H7 (cell line): Measurements from ENCODE around the gene SCUBE3. TPM values are rescaled to one million over a fixed set of nuclear protein-coding genes. Genes with fewer than 3 reads are reported as not detected.

ENCODE experiments used
- DNase-seq: peaks from one replicate; pipeline ENCODE4 v3.0.0; 2012
- H3K27me3 ChIP-seq: 2 replicates; pipeline ENCODE4 v1.6.0; 2011; ENCODE audit warnings: mild to moderate bottlenecking, low read length; ENCODE audit not compliant: control insufficient read depth, insufficient read depth
- H3K36me3 ChIP-seq: replicated peaks from 2 replicates; pipeline ENCODE4 v1.5.1; 2011; ENCODE audit warnings: low read length; ENCODE audit not compliant: control insufficient read depth, insufficient read depth
- H3K4me3 ChIP-seq: 2 replicates; pipeline ENCODE4 v1.5.1; 2011; ENCODE audit warnings: low read depth, mild to moderate bottlenecking, control low read depth, low read length, moderate library complexity; ENCODE audit not compliant: insufficient read depth
- total RNA-seq: library from RNA; depleted of rRNA; stranded (reverse); fragments of >200 nt; shearing (Covaris generic); gene quantifications from 2 replicates; pipeline ENCODE4 v1.2.3, GENCODE V29; 2014

The SCUBE3 gene
- total RNA-seq, 1 experiment from 2014 or later: 0.45 TPM

DNA sequence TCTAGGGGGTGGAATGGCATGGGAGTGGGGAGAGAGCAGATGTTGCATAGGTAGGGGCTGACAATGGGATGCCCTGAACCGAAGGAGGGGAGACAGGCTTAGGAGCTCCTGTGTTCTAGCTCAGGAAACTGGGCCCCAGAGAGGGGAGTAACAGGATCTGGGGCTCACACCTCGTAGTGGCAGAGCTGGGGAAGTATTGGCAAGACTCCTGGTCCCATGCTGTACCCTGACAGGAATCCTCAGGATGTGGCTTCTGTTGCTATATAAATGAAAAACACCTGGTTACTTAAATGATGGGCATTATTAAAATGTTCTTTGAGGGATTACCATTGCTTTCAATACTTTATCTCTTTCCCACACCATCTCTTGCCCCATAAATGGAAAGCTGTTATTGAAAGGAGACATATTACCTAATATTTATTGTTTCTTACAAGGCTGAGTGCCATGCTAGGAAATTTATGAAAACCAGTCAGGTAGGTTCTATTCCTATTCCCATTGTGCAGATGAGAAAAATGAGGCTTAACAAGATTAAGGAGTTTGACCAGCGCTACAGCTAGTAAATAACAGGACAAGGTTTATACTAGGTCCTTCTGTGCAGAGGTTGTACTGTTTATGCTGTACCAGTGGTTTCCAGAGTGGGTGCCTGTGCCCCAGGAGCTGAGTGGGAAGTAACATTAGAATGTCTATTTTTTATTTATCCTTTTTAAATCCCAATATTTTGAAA lies 37.3 kb upstream of the SCUBE3 start:
- H3K4me3 ChIP-seq: no peak overlapping the region
- H3K27me3 ChIP-seq: no peaks in the 10 kb centered on the region; the same call in 1 of the 2 replicates
- no peak for DNase-seq
- no peaks in the 10 kb centered on the region for H3K36me3 ChIP-seq

DNA sequence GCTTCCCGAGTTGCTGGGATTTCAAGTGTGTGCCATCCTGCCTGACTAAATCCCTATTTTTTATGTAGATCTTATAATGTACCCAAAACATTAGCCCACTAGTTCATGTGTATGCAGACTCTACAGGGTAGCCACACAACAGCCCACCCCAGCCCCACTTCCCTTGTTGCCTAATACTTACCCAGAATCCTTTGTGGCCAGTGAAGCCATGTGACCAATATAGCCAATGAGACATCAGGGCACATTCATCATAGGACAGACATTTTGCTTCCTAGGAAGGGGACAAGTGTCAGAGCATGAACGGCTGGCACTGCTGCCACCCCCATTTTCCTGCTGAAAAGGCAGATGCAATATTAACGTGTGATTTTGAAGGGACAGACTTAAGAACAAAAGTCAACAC lies 36.6 kb upstream of the SCUBE3 start:
- no peak for DNase-seq
- Histone ChIP-seq H3K4me3 (no peak overlapping the region), H3K36me3 (no peaks in the 10 kb centered on the region), H3K27me3 (peaks cover 6% of the 10 kb centered on the region)

DNA sequence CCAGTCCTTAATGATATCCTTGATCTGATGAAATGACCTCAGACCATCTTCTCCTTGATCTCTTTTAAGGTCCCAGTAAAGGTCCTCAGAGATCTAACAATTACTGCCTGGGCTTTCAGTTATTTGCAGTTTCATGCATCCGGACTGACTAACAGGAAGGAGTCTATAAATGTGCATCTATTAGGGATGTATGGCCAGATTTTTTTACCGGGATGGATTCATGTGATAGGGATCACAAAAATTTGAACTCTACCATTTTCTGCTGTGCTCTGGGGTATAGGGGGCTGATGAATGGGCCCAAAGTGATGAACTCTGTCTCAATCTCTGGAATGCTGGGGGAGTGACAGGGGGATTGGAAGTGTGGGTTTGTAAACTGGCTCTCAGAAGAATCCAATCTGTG lies 36.2 kb upstream of the SCUBE3 start:
- no peak overlapping the region for H3K4me3 ChIP-seq
- no peak for DNase-seq
- peaks cover 8% of the 10 kb centered on the region for H3K27me3 ChIP-seq
- no peaks in the 10 kb centered on the region for H3K36me3 ChIP-seq

DNA sequence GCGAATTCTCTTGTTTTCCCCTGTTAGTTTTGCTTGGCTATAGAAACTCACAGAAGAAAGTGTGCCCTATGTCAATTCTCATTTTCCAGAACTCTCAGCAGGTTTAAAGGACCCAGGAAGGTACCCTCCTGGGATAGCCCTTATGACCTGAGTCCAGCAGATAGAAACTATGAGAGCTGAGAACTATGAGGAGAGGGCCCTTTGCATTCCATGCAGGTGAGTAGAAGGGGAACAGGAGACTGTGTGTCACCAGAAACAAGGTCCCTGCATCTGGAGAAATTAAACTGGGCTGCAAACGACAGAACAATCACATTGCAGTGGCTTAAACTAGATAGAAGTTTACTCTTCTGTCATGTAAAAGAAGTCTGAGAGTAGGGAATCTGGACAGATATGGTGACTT lies 35.7 kb upstream of the SCUBE3 start:
- Histone ChIP-seq H3K4me3 (no peak overlapping the region), H3K36me3 (no peaks in the 10 kb centered on the region), H3K27me3 (peaks cover 8% of the 10 kb centered on the region)
- DNase-seq: no peak

DNA sequence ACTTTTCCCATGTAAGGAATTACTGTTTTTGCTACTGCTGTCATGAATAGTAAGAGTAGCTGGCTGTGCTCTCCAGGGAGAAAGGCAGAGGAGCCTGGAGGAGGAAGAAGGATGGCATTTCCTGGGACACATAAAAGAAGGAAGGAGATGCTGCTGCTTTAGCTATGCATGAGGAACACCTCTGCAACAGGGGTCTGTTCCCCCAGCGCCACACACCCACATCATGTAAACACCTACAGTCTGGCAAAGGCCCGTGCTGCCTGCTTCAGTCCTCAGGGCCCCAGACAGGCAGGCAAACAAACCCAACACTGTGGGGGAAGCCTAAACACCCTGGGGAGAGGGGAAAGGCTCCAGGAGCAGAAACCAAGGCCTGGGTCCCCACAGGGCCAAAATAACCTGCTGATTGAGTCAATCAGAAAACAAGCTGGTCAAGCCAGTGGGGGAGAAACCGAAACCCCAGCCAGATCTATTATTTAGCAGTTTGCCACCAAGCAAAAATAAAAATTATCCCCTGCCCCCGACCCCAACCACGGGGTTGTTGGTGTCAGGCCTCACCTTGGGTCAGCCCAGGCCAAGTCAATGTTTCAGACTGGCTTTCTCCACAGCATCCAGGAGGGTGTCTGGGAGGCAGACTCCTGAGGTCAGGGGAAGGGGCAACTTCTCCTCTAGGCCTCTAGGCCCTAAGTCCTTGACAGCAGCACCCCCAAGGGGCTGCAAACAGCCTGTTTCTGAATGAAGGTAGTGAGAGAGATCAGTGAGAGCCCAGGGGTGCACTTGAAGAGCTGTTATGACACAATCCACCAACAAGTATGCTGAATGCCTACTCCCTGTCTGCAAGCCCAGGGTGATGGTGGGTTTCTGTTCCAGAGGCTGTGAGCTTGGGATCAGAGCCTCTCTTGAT lies 34.6 kb upstream of the SCUBE3 start:
- DNase-seq: no peak
- Histone ChIP-seq H3K4me3 (no peak overlapping the region), H3K36me3 (no peaks in the 10 kb centered on the region), H3K27me3 (peaks cover 8% of the 10 kb centered on the region)

DNA sequence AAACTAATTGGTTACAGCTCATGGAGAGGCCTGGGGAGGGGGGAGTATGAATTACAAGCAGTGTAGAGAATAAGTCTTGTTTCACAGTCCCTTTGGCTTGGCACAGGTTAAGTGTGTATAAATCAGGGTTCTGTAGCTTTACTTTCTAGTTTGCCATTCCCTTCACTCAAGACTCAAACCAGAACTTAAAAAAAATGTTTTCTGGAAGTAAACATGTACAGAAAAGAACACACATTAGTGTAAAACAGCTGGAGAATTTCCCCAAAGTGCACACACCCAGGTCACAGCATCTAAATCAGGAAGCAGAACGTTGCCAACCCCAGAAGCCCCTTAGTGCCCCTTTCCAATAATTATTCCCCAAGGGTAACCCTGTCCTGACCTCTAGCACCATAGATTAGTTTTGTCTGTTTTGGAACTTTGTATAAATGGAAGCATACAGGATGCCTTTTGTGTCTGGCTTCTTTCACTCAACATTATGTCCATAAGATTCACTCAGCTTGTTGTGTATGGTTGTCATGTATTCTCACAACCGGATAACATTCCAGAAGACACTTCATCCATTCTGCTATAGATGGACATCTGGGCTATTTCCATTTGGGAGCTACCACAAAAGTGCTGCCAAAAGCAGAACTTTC lies 33.7 kb upstream of the SCUBE3 start:
- no peak for DNase-seq
- H3K36me3 ChIP-seq: no peaks in the 10 kb centered on the region
- peaks cover 8% of the 10 kb centered on the region for H3K27me3 ChIP-seq
- H3K4me3 ChIP-seq: no peak overlapping the region

DNA sequence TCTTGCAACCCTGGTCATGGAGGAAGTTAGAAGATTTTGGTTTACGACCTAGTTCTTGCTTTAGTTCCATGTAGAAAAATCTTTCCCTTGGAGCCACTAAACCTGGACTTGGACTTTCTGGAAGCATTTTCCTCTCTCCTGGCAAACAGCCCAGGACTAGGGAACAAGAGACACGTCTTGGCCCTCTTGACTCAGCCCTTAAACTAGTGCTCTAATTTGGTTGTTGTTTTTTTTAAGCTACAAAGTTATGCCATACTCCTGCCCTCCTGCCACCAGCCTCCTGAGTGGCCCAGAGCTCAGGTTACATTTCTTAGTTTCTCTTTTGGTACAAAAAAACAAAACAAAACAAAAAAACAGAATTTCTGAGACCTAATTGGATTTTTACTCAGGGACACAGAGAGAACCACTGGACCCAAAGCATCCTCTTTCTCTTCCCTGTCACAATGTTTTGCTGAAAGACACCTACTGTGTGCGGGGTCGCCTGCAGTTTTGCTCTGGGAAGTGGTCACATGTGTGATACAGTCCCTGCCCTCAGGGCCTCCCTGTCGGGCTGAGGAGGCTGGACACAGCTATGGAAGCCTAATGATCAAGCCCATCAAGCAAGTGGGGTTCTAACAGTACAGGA lies 32.3 kb upstream of the SCUBE3 start:
- Histone ChIP-seq H3K4me3 (no peak overlapping the region), H3K36me3 (no peaks in the 10 kb centered on the region), H3K27me3 (peaks cover 8% of the 10 kb centered on the region)
- no peak for DNase-seq

DNA sequence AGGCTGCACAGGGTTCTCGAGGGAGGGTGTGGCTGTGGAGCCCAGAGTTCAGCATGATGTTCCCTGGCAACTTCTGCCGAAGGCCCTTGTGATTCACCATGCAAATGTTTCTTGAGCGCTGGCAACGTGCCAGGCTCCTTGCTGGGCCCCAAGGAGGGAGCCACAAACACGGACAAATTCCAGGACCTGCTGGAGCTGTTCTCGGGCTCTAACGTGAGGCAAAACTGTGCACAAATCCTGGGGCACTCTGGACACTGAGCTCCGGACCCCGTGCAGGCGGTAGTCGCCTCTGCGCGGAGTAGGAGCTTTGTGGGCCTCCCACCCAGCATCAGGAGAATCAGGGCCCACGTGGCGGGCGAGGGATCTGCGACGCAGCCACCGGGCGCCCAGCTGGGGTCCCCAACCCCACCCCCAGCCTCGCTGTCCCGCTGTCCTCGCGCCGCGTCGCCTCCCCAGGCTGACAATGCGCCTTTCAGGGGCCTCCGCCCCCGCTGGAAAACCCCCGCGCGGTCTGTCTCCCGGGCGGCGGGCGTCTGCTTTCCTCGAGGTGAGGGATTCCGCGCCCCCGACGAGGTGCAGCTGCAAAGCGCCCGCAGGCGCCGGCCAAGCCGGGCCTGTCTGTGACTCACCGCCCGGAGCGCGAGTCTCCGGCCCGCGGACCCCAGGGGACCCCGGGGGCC lies 31.7 kb upstream of the SCUBE3 start:
- H3K36me3 ChIP-seq: no peaks in the 10 kb centered on the region
- H3K4me3 ChIP-seq: peak overlapping the region; percentile 17
- peaks cover 8% of the 10 kb centered on the region for H3K27me3 ChIP-seq
- peak; percentile 86 for DNase-seq

DNA sequence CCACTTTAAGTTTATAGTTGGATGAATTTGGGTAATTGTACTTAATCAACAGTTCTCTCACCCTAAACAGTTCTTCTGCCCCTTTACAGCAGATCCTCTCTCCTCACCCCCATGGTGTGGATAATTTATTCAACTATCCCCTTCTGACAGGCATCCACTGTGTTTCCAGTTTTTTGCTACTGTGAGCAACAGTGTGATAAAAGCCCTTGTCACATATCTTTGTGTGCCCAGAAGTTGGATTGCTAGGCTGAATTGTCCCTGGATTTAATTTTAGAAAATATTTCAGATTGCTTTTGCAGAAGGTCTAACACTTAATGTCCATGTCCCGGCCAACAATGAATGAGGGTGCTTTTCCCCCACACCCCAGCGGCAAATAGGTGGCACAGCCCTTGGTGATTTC lies 30.5 kb upstream of the SCUBE3 start:
- no peak for DNase-seq
- Histone ChIP-seq H3K4me3 (no peak overlapping the region), H3K36me3 (no peaks in the 10 kb centered on the region), H3K27me3 (peaks cover 8% of the 10 kb centered on the region)

DNA sequence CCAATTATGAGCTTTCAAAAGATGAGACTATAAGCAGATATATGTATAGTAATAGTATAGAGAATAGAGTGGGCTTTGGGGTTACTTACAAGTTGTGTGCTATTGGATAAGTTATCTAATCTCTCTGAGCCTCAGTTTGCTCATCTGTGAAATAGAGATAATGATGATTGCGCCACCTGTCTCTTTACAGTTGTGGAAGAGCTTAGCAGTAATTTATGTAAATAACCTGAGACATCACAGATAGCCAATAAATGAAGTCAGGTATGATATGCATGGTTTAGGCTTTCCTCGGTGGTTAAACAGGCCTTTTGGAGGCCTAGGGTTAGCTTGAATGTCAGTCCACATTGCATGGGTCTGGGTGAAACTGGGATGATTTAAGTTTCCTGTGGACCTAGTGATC lies 29.8 kb upstream of the SCUBE3 start:
- Histone ChIP-seq H3K36me3 (no peaks in the 10 kb centered on the region), H3K27me3 (peaks cover 8% of the 10 kb centered on the region), H3K4me3 (no peak overlapping the region)
- DNase-seq: no peak

DNA sequence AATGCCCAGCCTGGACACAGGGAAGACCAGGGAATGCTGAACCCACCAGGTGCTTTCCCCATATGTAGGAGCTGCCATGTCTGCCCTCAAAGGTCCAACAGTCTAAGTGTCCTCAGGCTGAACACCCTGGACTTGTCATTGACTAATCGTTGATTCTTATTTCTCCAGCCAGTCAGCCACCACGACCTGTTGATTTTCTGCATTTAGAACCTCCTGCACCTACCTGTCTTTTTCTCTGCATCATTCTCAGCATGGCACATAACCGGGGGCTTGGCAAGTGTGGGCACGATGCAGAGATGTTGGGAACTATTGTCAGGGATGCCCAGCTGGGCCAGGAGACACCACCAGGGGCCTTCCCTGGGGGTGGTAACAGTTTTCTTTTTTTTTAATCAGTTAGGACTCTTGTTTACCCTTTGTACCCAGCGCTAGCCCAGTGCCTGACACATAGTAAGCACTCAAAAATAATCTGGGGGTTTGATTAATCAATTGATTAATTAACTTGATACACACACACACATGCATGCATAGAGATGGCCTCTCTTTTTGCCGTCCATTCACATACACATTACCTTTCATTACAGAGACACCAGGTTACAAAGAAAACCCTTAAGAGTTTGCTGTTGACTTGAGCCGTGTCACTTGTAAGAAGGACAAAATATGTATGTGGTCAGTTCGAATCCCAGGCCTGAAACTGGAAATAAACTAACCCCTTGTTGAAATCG lies 29.0 kb upstream of the SCUBE3 start:
- peaks cover 8% of the 10 kb centered on the region for H3K27me3 ChIP-seq

DNA sequence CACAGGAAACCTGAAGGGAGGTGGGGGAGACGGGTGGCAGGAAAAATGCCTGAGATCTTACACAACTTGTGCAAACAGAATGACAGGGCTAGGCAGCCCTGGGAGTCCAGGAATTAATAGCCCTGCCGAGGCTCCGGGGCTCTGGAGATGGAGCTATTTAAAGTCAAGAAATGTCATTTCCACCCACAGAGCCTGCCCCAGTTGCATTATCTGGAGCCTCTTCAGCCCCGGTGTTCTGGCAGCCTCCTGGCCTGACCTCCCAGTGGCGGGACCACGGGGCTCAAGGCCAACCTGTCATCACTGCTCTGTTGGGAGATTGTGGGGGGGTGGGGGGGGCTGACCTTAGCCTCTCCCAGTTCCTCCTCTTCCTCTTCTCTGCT lies 28.5 kb upstream of the SCUBE3 start:
- no peak overlapping the region for H3K4me3 ChIP-seq
- H3K36me3 ChIP-seq: no peaks in the 10 kb centered on the region
- no peak for DNase-seq
- H3K27me3 ChIP-seq: peaks cover 8% of the 10 kb centered on the region

More for the DNA sequence above, 29.0 kb upstream of the SCUBE3 start:
- DNase-seq: no peak
- Histone ChIP-seq H3K4me3 (no peak overlapping the region), H3K36me3 (no peaks in the 10 kb centered on the region)

DNA sequence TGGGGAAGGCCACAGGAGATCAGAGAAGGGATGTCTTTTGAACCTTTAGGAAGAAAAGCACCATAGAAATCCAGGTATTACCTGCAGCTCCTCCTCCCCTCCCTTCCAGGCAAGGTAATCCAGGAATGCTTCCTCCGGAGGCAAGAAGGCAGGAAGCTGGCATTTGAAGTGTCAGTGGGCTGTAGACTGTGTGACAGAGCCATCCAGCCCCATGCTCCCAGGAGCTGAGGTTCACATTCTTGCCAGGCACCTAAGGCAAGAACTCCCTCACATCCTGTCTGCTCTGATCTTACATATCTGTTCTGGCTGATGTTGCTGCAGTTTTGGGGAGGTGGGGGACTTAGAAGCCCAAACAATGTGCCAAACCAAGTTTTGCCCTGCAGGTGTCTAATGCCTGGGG lies 27.8 kb upstream of the SCUBE3 start:
- peaks cover 8% of the 10 kb centered on the region for H3K27me3 ChIP-seq
- DNase-seq: no peak
- no peaks in the 10 kb centered on the region for H3K36me3 ChIP-seq
- H3K4me3 ChIP-seq: no peak overlapping the region
